ENCODE data around the gene SGCA.
A peak's percentile ranks its signal among the peaks of the same experiment; 100 is the strongest.

SGCA gene

GRCh38 chr17:50196036-50196435, 30.2 kb downstream of the SGCA start:
- no peak for DNase-seq

DNA sequence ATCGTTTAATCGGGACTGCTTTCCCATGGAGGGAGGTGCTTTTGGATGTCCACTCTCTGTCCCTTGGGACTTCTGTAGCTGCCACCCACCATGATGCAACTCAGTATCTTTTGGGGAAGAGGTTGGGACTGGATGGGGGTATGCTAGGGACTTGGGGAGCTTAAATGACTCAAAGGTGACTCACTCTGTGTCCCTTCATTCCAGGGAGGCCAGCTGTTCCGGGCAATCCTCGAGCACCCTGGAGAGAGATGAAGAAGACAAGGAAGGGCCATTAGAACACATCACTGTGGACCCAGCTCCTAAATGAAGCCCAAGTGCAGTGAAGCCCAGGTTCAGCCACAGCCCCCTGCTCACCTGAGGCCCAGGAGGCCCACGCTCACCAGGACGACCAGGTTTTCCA, 31.0 kb downstream of the SGCA start:
- DNase-seq: no peak

GRCh38 chr17:50198026-50198669, 32.3 kb downstream of the SGCA start:
- DNase-seq: peak; percentile 11

GRCh38 chr17:50199211-50199802, 33.5 kb downstream of the SGCA start:
- DNase-seq: no peak

GRCh38 chr17:50199803-50200456, 34.1 kb downstream of the SGCA start:
- DNase-seq: peak; percentile 57

- peak; percentile 46 for DNase-seq
These were observed 34.9 kb downstream of the SGCA start for GRCh38 chr17:50200457-50201275.

GRCh38 chr17:50201276-50201854, 35.6 kb downstream of the SGCA start, which contains the start of gene COL1A1:
COL1A1 (minus strand) TSS chr17:50201631; CDS start chr17:50201513, 118 bp downstream.
- DNase-seq: no peak

DNA sequence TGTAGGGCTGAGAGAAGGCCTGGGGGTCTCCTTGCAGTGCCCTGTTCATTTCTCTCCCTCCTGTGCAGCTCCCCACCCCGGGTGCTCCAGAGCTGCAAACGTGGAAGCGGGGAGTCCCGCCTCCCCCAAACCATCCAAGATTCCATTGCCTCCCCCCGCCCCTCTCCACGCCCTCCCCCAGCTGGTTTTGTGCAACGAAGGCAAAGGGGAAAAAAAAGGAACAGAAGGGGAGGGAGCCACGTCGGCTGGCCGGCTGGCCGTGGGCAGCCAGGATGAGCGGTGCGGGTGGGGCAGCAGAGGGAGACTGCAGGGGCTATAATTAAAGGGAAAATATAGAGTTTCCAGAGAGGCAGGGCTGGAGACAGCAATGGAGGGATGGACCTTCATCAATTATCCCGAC, 37.3 kb downstream of the SGCA start:
- DNase-seq: no peak

- DNase-seq: no peak
These were observed 38.0 kb downstream of the SGCA start for GRCh38 chr17:50203604-50204345.

DNA sequence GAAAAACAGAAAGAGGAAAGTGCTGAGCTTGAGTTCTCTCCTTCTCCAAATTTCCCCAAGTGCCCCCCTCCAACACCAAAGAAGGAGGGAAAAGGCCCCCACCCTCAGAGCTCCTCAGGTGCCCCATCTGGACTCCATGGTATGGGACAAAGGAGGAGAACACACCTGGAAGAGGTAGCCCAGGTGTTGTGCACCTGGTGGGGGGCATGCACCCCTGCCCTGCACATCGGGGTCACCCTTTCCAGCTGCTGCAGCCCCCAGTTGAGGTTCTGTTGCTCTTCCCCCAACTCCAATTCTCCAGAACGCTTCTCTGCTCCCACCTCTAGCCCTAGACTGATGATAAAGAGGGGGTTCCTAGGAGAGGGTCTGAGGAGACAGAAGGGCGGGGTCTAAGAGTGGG, 38.6 kb downstream of the SGCA start:
- no peak for DNase-seq

DNA sequence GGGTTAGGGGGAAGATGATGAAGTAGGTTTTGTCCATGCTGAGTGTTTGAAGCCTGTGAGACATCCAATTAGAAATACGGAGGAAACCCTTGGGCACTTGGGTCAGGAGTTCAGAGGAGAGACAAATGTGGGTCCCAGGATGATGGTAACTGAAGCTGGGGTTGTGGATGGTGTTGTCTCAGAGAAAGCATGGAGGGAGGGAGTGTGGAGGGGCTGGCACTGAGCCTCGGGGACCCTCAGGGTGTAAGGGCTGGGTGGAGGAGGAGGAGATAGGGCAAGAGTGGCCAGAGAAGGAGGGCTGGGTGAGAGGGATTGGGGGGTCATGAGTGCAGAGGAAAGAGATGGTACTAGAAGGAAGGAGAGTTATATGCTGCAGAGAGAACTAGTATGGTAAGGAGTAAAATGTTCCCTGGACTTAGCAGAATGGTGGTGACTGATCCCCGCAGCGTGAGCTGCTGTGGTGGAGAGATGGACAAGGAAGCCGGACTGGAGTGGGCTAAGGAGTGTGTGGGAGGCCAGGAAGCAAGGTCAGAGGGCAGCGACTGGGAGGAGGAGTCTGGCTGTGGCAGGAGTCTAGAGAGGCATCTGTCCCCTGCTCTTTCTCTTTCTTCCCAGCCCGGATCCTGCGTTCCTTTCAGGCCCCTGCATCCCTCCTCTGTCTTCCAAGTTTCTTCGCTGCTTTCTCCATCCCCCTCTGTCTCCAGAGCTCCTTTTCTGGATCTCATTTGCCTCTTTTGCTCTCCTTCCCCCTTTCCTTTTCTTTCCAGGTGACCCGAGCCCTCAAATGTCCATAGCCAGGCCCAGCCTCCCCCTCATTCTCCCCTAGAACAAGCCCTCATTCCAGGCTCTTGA, 39.5 kb downstream of the SGCA start:
- no peak for DNase-seq

DNA sequence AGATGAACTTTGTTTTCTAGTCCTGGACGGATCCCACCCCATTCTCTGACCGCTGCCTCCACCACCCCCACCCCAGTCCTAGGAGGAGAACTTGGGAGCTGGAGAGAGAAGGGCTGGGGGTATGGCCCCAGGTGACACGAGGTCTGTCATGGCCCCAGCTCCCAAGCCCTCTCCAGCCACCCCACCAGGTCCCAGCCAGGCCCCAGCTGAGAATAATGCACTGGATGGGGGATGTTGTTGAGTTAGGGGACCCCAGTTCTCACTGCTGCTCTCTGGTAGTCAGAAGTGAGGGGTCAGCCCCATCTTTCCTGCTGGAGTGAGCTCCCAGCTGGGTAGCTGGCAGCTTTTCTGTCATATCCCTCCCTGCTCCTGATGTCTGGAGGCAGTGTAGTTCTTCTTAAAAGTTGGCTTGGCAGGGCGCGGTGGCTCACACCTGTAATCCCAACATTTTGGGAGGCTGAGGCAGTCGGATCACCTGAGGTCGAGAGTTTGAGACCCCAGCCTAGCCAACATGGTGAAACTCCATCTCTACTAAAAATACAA, 40.2 kb downstream of the SGCA start:
- DNase-seq: no peak

- DNase-seq: no peak
These were observed 40.9 kb downstream of the SGCA start for GRCh38 chr17:50206604-50207293.

DNA sequence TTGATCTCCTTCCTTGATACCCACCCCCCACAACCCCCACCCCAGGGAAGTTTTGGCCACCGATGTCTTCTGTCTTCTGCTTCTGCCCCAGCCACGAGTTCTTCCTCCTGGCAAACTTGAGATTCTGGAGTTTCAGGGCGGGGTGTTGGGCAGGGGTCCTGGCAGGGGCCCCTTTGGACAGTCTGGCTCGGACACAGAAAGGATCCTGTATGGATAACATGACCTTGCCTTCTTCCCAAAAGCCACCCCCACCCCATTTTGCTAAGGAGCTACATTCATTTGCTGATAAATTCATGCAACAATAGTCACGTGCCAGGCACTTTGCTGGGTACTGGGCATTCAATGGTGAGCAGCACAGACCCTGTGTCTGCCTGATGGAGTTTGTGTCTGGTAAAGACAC, 41.5 kb downstream of the SGCA start:
- no peak for DNase-seq

DNA sequence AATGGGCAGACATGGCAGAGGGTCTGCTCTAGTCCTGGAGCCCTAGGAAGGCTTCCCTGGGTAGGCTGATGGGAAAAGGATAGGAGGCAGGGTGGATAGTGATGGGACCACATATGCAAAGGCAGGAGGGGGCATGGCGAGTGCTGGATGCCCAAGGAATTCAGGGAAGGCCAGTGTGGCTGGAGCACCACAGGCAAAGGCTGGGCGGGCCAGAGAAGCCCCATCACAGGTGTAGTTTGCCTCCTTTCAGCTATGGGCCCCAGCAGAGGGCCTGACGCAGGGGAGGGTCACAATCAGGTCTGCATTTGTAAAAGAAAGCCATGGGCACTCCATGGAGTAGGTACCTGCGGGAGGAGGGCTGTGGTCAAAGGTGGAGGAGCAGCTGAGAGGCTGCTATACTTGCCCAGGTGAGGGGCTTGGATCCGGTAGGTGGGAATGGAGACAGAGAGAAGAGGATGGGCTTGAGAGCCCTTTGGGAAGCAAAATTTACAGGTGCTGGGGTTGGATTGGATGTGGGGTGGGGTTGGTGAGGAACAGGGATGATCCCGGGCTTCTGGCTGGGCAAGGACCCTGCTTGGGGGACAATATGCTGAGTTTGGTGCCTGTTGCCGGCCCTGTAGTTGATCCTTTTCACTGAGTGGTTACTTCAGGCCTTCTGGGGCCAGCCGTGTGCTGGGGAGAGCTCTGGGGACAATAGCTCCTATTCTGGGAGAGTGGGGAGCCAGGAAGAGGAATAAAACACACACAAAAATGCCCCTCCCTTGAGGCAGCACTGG, 42.2 kb downstream of the SGCA start:
- DNase-seq: no peak

DNA sequence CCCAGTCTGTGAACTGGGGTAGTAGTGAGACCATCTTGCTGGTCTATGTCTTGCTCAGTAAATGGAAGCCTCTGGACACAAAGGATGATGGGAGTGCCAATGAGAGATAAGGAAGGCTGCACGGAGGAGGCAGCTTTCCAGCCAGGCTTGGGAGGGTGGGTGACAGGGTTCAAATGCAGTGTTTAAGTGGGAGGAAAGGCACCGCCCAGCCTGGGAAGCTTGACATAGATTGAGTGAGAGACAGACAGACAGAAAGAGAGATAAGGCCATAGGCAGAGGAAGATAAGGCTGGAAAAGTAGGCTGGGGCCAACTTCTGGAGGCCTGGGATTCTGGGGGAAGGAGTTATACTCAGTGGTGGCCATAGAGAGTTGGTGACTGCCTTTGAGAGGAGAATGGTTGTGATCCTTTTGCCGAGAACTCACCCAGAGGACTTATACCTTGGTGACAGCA, 42.8 kb downstream of the SGCA start:
- DNase-seq: no peak

DNA sequence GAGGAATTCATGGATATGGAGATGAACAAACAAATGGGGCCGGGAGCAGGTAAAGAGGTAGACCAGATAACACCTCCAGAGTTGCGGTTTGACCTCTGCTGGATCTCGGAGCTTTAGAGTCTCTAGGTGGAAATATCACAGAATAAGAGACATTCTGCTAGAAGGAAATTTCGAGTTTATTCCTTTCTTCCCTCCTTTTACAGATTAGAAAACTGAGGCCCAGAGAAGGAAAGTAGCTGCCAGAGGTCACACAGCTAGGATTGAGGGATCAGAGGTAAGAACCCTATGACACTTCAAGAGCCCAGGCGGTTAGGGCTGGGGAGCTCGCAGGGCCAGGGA, 43.3 kb downstream of the SGCA start:
- DNase-seq: no peak

GRCh38 chr17:50209472-50210239, 43.9 kb downstream of the SGCA start:
- DNase-seq: no peak

All from DMS153 (cell line).